Astrocyte (in vitro differentiated cells and primary cell): Measurements from ENCODE around the gene SCYGR1. TPM values are rescaled to one million over a fixed set of nuclear protein-coding genes. Genes with fewer than 3 reads are reported as not detected.

ENCODE experiments used
- DNase-seq: peaks from one replicate; pipeline ENCODE4 v3.0.0-alpha.2; 2010; ENCODE audit warnings: low read depth
- FAIRE-seq: peaks from 2 replicates; lab custom pipeline; 2011; peaks lifted over from hg19 to GRCh38; lab: Jason Lieb, UNC
- H2AFZ ChIP-seq: 2 replicates; pipeline ENCODE4 v1.6.0; 2012; ENCODE audit warnings: low read depth, low read length, inconsistent platforms
- H3K27ac ChIP-seq: 2 replicates; pipeline ENCODE4 v1.5.1; 2011; ENCODE audit warnings: low read depth, low read length, inconsistent platforms
- H3K27me3 ChIP-seq: 2 replicates; pipeline ENCODE4 v1.6.0; 2011; ENCODE audit warnings: low read length, inconsistent platforms; ENCODE audit not compliant: insufficient read depth
- H3K36me3 ChIP-seq: 2 replicates; pipeline ENCODE4 v1.5.1; 2011; ENCODE audit warnings: low read length, inconsistent platforms; ENCODE audit not compliant: insufficient read depth
- H3K4me1 ChIP-seq: 2 replicates; pipeline ENCODE4 v1.5.1; 2011; ENCODE audit warnings: low read length, inconsistent platforms; ENCODE audit not compliant: insufficient read depth
- H3K4me2 ChIP-seq: 2 replicates; pipeline ENCODE4 v1.6.0; 2012; ENCODE audit warnings: low read length, inconsistent platforms
- H3K4me3 ChIP-seq: 2 replicates; pipeline ENCODE4 v1.5.1; 2011; ENCODE audit warnings: low read depth, mild to moderate bottlenecking, low read length, inconsistent platforms; ENCODE audit not compliant: insufficient read depth
- H3K79me2 ChIP-seq: 2 replicates; pipeline ENCODE4 v1.6.0; 2012; ENCODE audit warnings: mild to moderate bottlenecking, low read length, inconsistent platforms; ENCODE audit not compliant: insufficient read depth
- H3K9ac ChIP-seq: 2 replicates; pipeline ENCODE4 v1.6.0; 2012; ENCODE audit warnings: mild to moderate bottlenecking, low read length, inconsistent platforms
- H3K9me3 ChIP-seq: 2 replicates; pipeline ENCODE4 v1.5.1; 2012; ENCODE audit warnings: low read depth, mild to moderate bottlenecking, low read length, inconsistent platforms; ENCODE audit not compliant: insufficient read depth
- H4K20me1 ChIP-seq: 2 replicates; pipeline ENCODE4 v1.6.0; 2012; ENCODE audit warnings: low read length, inconsistent platforms; ENCODE audit not compliant: insufficient read depth
- H3K27ac Mint-ChIP-seq: one replicate; pipeline ENCODE4 v1.8.0; 2021; ENCODE audit warnings: mild to moderate bottlenecking, mixed read lengths; ENCODE audit not compliant: unreplicated experiment
- H3K27me3 Mint-ChIP-seq: one replicate; pipeline ENCODE4 v1.8.0; 2021; ENCODE audit warnings: low read depth, mixed read lengths; ENCODE audit not compliant: unreplicated experiment
- H3K36me3 Mint-ChIP-seq: one replicate; pipeline ENCODE4 v1.8.0; 2021; ENCODE audit warnings: low read depth, mixed read lengths; ENCODE audit not compliant: unreplicated experiment
- H3K4me1 Mint-ChIP-seq: one replicate; pipeline ENCODE4 v1.8.0; 2021; ENCODE audit warnings: low read depth, mixed read lengths; ENCODE audit not compliant: unreplicated experiment
- H3K4me3 Mint-ChIP-seq: one replicate; pipeline ENCODE4 v1.8.0; 2021; ENCODE audit warnings: mild to moderate bottlenecking, moderate library complexity, mixed read lengths; ENCODE audit not compliant: unreplicated experiment
- H3K9me3 Mint-ChIP-seq: one replicate; pipeline ENCODE4 v1.8.0; 2021; ENCODE audit warnings: mild to moderate bottlenecking, mixed read lengths; ENCODE audit not compliant: unreplicated experiment
- CTCF ChIP-seq: IDR thresholded peaks from 2 replicates; pipeline ENCODE4 v1.5.1; 2011; ENCODE audit warnings: low read depth, mild to moderate bottlenecking, inconsistent platforms, low read length, moderate library complexity; ENCODE audit not compliant: insufficient read depth
- EZH2 ChIP-seq: IDR thresholded peaks from 2 replicates; pipeline ENCODE4 v1.6.1; 2012; ENCODE audit warnings: mild to moderate bottlenecking, low read length, inconsistent platforms; ENCODE audit not compliant: insufficient read depth
- total RNA-seq: library from RNA; stranded (reverse); gene quantifications from 2 replicates; pipeline ENCODE4 v1.2.1, GENCODE V29; 2021

SCYGR1 gene
- total RNA-seq, 1 donor from 2014 or later, result not detected

- Histone ChIP-seq H3K36me3 (no peaks in the 10 kb centered on the region), H3K79me2 (no peaks in the 10 kb centered on the region), H3K27me3 (no peaks in the 10 kb centered on the region), H4K20me1 (no peaks in the 10 kb centered on the region), H2AFZ (no peak overlapping the region), H3K9me3 (no peaks in the 10 kb centered on the region), H3K4me3 (no peak overlapping the region), H3K4me2 (no peak overlapping the region), H3K4me1 (peaks cover 9% of the 10 kb centered on the region), H3K27ac (no peak overlapping the region), H3K9ac (no peak overlapping the region)
- Mint-ChIP-seq H3K27me3 (peaks cover 7% of the 10 kb centered on the region), H3K36me3 (no peaks in the 10 kb centered on the region), H3K4me1 (peaks cover 6% of the 10 kb centered on the region), H3K4me3 (no peak overlapping the region), H3K9me3 (no peaks in the 10 kb centered on the region), H3K27ac (no peak overlapping the region)
- FAIRE-seq (no peak), DNase-seq (no peak)
- TF ChIP-seq CTCF (no peak), EZH2 (no peak)
Observed at GRCh38 chr2:227404585-227405271, 17.0 kb upstream of the SCYGR1 start.

GRCh38 chr2:227402959-227403358 is 15.2 kb upstream of the SCYGR1 start:
- peaks cover 6% of the 10 kb centered on the region for H3K4me1 Mint-ChIP-seq
- Histone ChIP-seq H3K9me3 (no peaks in the 10 kb centered on the region), H3K27me3 (no peaks in the 10 kb centered on the region), H3K36me3 (no peaks in the 10 kb centered on the region), H4K20me1 (no peaks in the 10 kb centered on the region), H3K4me3 (no peak overlapping the region), H3K4me1 (peaks cover 9% of the 10 kb centered on the region), H3K79me2 (no peaks in the 10 kb centered on the region), H3K9ac (no peak overlapping the region), H3K4me2 (no peak overlapping the region), H3K27ac (no peak overlapping the region), H2AFZ (no peak overlapping the region)
- peaks cover 7% of the 10 kb centered on the region for H3K27me3 Mint-ChIP-seq
- DNase-seq (no peak), FAIRE-seq (no peak)
- H3K4me3 Mint-ChIP-seq, result no peak overlapping the region
- H3K27ac Mint-ChIP-seq, result no peak overlapping the region
- TF ChIP-seq EZH2 (no peak), CTCF (no peak)
- H3K9me3 Mint-ChIP-seq, result no peaks in the 10 kb centered on the region
- H3K36me3 Mint-ChIP-seq, result no peaks in the 10 kb centered on the region

- Histone ChIP-seq H3K9ac (no peak overlapping the region), H3K79me2 (no peaks in the 10 kb centered on the region), H3K4me3 (no peak overlapping the region), H3K36me3 (no peaks in the 10 kb centered on the region), H2AFZ (no peak overlapping the region), H3K27ac (no peak overlapping the region), H3K4me1 (peaks cover 9% of the 10 kb centered on the region), H4K20me1 (no peaks in the 10 kb centered on the region), H3K9me3 (no peaks in the 10 kb centered on the region), H3K4me2 (no peak overlapping the region), H3K27me3 (no peaks in the 10 kb centered on the region)
- Mint-ChIP-seq H3K27me3 (peaks cover 7% of the 10 kb centered on the region), H3K27ac (no peak overlapping the region), H3K4me3 (no peak overlapping the region), H3K4me1 (peaks cover 6% of the 10 kb centered on the region), H3K36me3 (no peaks in the 10 kb centered on the region), H3K9me3 (no peaks in the 10 kb centered on the region)
- no peak for TF ChIP-seq CTCF
- TF ChIP-seq EZH2, result no peak
- DNase-seq (no peak), FAIRE-seq (no peak)
Observed at GRCh38 chr2:227402321-227402720, 14.6 kb upstream of the SCYGR1 start.
